ENCODE results near the gene PLXDC2. TPM values are rescaled to one million over a fixed set of nuclear protein-coding genes. Genes with fewer than 3 reads are reported as not detected.
"Not testable (repeated sequence)": the region's sequence is repeated elsewhere in the genome, so short reads cannot be mapped to it uniquely, and the experiment has no call there.

PLXDC2 gene
- polyA plus RNA-seq, 6 donors from 2014 or later, result 0.15 to 1.3 (median 0.35) TPM; not detected in 1

DNA sequence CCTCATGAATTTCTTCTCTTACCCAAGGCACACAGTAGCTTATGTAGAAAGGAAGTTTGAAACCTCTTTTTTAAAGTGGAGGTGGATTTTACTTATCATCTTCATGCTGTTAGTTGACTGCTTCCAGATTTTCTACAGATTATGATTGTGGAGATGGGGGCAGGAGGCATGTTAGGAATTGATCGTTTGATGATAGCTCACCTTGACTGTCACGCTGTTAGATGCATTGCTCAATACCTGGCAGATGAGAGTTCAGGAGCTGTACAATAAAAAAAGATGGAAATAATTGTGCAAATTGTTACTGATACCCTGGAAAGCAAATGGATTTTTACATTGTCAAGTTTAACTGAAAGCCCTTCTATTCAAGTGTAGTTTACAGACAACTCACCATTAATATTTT, 340.3 kb downstream of the PLXDC2 start:
- Mint-ChIP-seq H3K27me3 (no peaks in the 10 kb centered on the region), H3K4me3 (no peak overlapping the region), H3K9me3 (peaks cover 0 to 8% (median 0%) of the 10 kb centered on the region in 7 donors), H3K4me1 (no peaks in the 10 kb centered on the region), H3K36me3 (no peaks in the 10 kb centered on the region), H3K27ac (no peak overlapping the region)
- no peak for ATAC-seq (ENCODE audit: low read depth in 2 of 2)
- DNase-seq, result no peak

DNA sequence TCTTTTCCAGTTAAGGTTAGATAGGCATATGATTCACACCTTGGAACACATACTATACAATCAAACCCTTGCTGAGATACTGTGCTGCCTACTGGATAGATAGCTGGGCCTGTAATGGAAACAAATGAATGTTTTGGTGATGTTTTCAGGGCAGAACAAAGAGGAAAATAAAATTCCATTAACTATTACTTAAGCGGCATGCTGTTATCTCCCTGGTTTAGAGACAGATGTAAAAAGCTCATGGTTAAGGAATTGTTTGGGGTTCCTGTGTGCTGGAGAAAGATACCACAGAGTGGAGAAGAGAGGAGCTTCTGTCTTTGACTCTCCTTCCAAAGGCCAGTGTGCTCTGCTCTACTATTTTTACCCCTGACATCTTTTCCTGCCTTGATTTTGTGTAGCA, 341.1 kb downstream of the PLXDC2 start:
- Mint-ChIP-seq H3K4me3 (no peak overlapping the region), H3K4me1 (no peaks in the 10 kb centered on the region), H3K36me3 (no peaks in the 10 kb centered on the region), H3K9me3 (peaks cover 0 to 8% (median 0%) of the 10 kb centered on the region in 7 donors), H3K27me3 (no peaks in the 10 kb centered on the region), H3K27ac (no peak overlapping the region)
- DNase-seq, result no peak
- no peak for ATAC-seq (ENCODE audit: low read depth in 2 of 2)

DNA sequence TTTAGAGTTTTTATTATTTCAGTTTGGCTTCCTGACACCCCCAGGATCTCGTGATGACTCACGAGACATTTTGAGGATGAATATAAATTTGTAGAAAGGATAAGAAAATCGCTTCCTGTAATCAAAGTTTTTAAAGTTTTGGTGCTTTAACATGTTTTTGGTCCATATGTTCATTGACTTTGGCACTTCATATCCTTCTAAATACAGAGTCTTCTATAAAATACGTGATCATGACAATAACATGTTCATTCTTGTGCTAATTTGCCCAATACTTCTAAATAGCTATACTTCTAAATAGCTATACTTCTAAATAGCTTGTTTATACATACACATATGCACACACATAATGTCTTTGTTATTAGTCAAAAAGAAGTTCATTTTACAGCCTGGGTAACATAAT, 341.9 kb downstream of the PLXDC2 start:
- H3K4me1 Mint-ChIP-seq, result no peaks in the 10 kb centered on the region
- no peak for ATAC-seq (ENCODE audit: low read depth in 2 of 2)
- DNase-seq, result no peak
- H3K4me3 Mint-ChIP-seq, result no peak overlapping the region
- H3K27ac Mint-ChIP-seq, result no peak overlapping the region
- H3K9me3 Mint-ChIP-seq, result peaks cover 0 to 8% (median 0%) of the 10 kb centered on the region in 7 donors
- no peaks in the 10 kb centered on the region for H3K36me3 Mint-ChIP-seq
- H3K27me3 Mint-ChIP-seq, result no peaks in the 10 kb centered on the region

DNA sequence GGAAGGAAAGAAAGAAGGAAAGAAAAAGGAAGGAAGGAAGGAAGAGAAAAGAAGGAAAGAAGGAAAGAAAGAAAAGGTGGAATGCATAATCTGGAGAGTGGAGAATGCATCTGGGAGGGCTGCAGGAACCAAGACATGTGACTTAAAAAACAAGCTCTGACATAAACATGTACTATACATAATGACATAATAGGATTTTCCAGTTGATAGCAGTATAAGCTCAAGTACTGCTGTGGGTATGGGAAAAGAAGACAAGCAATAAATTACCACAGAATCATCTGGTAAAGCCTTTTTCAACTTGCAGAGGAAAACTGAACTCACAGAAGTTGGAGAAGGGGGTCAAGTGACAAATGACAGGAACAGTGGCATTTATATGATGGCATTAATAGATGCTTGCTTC, 345.9 kb downstream of the PLXDC2 start:
- ATAC-seq (ENCODE audit: low read depth in 2 of 2) (no peak), DNase-seq (no peak)
- H3K9me3 Mint-ChIP-seq, result peaks cover 0 to 4% (median 0%) of the 10 kb centered on the region in 7 donors
- no peaks in the 10 kb centered on the region for H3K4me1 Mint-ChIP-seq
- no peaks in the 10 kb centered on the region for H3K36me3 Mint-ChIP-seq
- H3K27ac Mint-ChIP-seq, result no peak overlapping the region
- no peak overlapping the region for H3K4me3 Mint-ChIP-seq
- H3K27me3 Mint-ChIP-seq, result no peaks in the 10 kb centered on the region

DNA sequence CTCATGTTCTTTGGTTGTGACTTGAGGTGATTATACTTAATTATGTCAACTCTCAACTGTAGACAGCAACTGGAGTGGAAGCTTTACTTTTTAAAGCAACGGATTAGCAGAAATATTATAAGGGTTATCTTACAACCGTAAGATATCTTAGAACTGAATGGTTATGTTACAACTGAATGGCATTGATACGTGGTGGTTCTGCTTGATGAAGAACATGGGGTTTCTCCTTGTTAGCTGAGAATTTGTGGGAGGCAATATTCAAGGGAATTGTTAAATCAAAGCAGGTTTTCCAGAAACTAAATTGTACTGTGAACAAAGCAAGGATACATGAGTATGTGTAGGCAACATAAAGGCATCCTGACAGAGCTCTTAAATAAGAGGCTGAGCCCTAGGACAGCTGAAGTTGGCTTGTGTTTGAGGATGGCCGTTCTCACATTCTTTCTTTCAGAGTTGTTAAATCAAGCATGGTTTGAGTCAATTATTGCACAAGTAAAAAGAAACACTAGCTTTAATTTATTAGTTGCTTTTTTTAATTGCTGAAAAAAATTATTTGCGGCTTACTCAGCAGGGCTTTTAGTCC, 350.0 kb downstream of the PLXDC2 start:
- Mint-ChIP-seq H3K27me3 (no peaks in the 10 kb centered on the region), H3K4me1 (no peaks in the 10 kb centered on the region), H3K27ac (no peak overlapping the region), H3K9me3 (peaks cover 0 to 3% (median 0%) of the 10 kb centered on the region in 7 donors), H3K36me3 (no peaks in the 10 kb centered on the region), H3K4me3 (no peak overlapping the region)
- ATAC-seq (ENCODE audit: low read depth in 2 of 2) (no peak), DNase-seq (no peak)

DNA sequence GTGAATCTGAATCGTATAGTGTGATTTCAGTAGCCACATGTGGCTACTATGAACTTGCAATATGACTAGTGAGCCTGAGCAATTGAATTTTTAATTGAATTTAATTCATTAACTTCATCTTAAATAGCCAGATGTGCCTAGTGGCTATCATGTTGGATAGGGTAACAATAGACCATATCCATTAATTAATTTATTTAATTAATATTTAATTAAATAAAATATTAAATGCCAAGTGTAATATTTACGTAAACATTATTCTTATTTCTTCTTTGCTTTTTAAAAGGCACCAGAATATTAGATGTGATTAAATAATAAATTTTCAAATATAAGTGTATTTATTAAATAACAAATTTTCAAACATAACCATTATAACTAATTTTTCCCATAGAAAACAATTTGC, 354.4 kb downstream of the PLXDC2 start:
- no peaks in the 10 kb centered on the region for H3K27me3 Mint-ChIP-seq
- H3K9me3 Mint-ChIP-seq, result peaks cover 0 to 3% (median 0%) of the 10 kb centered on the region in 7 donors
- no peak overlapping the region for H3K4me3 Mint-ChIP-seq
- H3K36me3 Mint-ChIP-seq, result no peaks in the 10 kb centered on the region
- H3K27ac Mint-ChIP-seq, result no peak overlapping the region
- no peak for DNase-seq
- ATAC-seq (ENCODE audit: low read depth in 2 of 2), result no peak
- H3K4me1 Mint-ChIP-seq, result no peaks in the 10 kb centered on the region

DNA sequence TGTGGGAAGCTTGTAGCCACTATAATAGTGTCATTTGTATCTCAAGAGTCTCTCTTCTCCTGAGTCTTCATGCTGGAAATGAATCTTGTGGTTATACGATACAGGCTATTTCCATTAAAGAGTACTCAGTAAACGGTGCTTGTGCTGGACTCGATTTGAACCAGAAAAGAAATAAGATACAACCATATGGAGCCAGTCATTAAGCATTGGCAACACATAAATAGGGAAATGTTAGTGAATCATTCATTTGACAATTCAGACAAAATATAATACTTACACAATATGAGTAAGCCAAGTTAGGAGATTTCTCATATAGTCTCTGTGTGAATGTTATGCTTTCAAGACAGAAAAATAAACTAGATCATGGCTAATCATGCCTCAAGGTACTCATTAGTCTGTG, 356.8 kb downstream of the PLXDC2 start:
- no peaks in the 10 kb centered on the region for H3K36me3 Mint-ChIP-seq
- DNase-seq, result no peak
- H3K9me3 Mint-ChIP-seq, result peaks cover 0 to 3% (median 0%) of the 10 kb centered on the region in 7 donors
- no peak overlapping the region for H3K4me3 Mint-ChIP-seq
- H3K27ac Mint-ChIP-seq, result no peak overlapping the region
- no peak for ATAC-seq (ENCODE audit: low read depth in 2 of 2)
- H3K4me1 Mint-ChIP-seq, result no peaks in the 10 kb centered on the region
- H3K27me3 Mint-ChIP-seq, result no peaks in the 10 kb centered on the region

DNA sequence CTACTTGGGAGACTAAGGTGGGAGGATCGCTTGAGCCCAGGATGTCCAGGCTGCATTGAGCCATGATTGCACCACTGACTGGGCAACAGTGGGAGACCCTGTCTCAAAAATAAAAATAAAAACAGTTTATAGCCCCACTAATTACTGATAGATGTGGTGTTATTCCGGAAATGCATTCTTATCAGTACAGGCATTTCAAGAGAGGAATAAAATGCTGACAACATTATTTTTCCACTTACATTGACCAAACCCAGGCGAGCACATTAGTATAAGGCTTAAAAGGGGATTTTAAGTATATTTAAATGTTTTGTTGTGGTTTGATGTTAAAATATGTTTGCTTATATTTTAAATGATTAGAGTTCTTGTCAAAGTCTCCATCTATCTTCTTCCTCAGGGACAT, 359.5 kb downstream of the PLXDC2 start:
- Mint-ChIP-seq H3K27me3 (no peaks in the 10 kb centered on the region), H3K27ac (no peak overlapping the region), H3K4me3 (no peak overlapping the region), H3K9me3 (no peaks in the 10 kb centered on the region), H3K36me3 (no peaks in the 10 kb centered on the region), H3K4me1 (no peaks in the 10 kb centered on the region)
- no peak for DNase-seq
- no peak for ATAC-seq (ENCODE audit: low read depth in 2 of 2)

DNA sequence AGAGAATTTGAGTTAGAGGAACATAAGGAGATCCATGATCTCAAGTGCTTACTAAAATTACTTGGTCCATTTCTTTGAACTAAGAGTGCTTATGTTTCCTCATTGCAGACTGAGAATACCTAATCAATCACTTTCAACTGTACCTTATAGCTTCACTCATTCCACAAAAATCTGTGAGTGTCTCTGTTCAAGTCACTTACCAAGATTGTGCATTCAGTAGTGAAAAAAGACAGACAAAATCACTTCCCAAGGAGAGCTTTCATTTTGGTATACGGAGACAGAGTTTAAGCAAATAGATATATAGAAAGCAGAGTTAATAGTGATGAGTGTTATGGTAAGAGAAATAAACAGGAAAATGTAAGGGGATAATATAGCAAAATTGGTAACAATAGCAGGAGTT, 364.5 kb downstream of the PLXDC2 start:
- ATAC-seq (ENCODE audit: low read depth in 2 of 2), result no peak
- no peak overlapping the region for H3K27ac Mint-ChIP-seq
- no peaks in the 10 kb centered on the region for H3K36me3 Mint-ChIP-seq
- H3K9me3 Mint-ChIP-seq, result peaks cover 0 to 2% (median 0%) of the 10 kb centered on the region in 7 donors
- no peaks in the 10 kb centered on the region for H3K27me3 Mint-ChIP-seq
- DNase-seq, result no peak
- H3K4me3 Mint-ChIP-seq, result no peak overlapping the region
- H3K4me1 Mint-ChIP-seq, result no peaks in the 10 kb centered on the region

DNA sequence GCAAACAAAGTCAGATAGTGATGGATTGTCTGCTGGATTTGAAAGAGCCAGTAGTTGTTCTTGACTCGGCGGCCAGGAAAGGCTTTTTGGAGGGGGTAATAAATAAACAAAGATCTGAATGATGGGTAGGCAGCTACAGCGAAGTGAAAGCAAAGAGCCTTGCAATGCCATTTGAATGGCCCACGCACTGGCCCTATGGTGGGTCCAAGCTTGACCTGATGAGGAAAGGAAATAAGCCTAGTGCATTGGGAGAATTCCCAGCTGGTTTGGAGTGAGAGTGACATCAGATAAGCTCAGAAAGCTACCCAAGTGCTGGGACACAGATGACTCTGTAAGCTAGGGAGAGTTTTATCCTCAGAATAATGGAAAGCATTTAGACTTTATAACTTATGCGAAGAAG, 365.2 kb downstream of the PLXDC2 start:
- DNase-seq, result no peak
- Mint-ChIP-seq H3K36me3 (no peaks in the 10 kb centered on the region), H3K27me3 (no peaks in the 10 kb centered on the region), H3K4me3 (no peak overlapping the region), H3K27ac (peak overlapping the region in 1 of 6 donors; percentile 11), H3K9me3 (peaks cover 0 to 2% (median 1%) of the 10 kb centered on the region in 7 donors), H3K4me1 (no peaks in the 10 kb centered on the region)
- ATAC-seq (ENCODE audit: low read depth in 2 of 2), result no peak

DNA sequence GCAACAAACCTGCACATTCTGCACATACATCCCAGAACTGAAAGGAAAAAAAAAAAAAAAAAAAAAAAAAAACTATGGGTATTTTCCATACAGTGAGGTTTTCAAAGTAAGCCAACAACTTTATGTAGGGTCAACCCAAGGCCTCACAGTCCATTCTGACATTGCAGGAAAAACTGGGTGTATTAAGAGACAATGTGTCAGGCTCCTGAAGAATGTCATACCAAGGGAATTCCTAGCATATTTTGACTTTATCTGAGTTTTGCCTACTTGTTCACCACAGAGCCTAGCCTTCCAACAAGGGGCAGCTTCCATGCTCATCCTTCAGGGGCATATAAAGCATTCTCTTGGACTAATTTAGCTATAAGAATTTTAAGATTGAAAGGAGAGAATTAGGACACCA, 368.9 kb downstream of the PLXDC2 start:
- Mint-ChIP-seq H3K4me1 (no peaks in the 10 kb centered on the region), H3K9me3 (peaks cover 0 to 5% (median 4%) of the 10 kb centered on the region in 7 donors), H3K27ac (no peak overlapping the region), H3K36me3 (no peaks in the 10 kb centered on the region), H3K27me3 (no peaks in the 10 kb centered on the region), H3K4me3 (no peak overlapping the region)
- no peak for DNase-seq
- ATAC-seq (ENCODE audit: low read depth in 2 of 2), result no peak

DNA sequence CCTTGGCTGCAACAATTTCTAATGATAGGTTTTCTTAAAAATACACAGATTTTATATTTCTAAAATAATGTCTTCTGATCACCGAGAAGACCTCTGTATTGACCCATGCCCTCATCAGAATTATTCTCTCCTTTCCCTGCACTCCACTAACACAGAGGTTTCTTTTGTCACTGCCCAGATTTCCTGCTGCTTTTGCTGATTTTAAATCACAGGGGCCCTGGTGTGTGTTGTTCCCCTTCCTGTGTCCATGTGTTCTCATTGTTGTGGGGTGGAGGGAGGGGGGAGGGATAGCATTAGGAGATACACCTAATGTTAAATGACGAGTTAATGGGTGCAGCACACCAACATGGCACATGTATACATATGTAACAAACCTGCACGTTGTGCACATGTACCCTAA, 375.2 kb downstream of the PLXDC2 start:
- H3K4me3 Mint-ChIP-seq; H3K27me3 Mint-ChIP-seq; H3K4me1 Mint-ChIP-seq; H3K36me3 Mint-ChIP-seq; H3K9me3 Mint-ChIP-seq; H3K27ac Mint-ChIP-seq; ATAC-seq (ENCODE audit: low read depth in 2 of 2); DNase-seq: not testable (repeated sequence)

DNA sequence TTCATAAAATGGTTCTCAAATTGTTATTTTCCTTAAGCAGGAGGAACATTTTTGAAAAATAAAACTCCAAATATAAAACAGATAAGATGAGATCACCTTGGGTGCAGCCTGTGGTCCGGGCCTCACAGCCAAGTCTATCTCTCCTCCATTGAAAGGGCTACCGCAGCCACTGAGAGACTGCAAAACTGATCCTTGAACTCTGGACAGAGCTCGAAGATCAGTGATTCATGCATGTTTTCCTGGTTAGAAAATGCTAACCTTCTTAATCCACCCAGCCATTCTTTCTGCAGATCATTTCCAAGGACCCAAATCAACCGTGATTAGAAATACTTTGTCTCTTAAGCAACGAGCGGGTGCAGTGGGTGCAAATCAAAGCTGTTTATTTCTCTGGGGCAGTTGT, 378.8 kb downstream of the PLXDC2 start:
- H3K4me3 Mint-ChIP-seq, result no peak overlapping the region
- H3K27ac Mint-ChIP-seq, result no peak overlapping the region
- no peaks in the 10 kb centered on the region for H3K27me3 Mint-ChIP-seq
- H3K36me3 Mint-ChIP-seq, result no peaks in the 10 kb centered on the region
- H3K9me3 Mint-ChIP-seq, result no peaks in the 10 kb centered on the region
- no peak for ATAC-seq (ENCODE audit: low read depth in 2 of 2)
- no peaks in the 10 kb centered on the region for H3K4me1 Mint-ChIP-seq
- no peak for DNase-seq

DNA sequence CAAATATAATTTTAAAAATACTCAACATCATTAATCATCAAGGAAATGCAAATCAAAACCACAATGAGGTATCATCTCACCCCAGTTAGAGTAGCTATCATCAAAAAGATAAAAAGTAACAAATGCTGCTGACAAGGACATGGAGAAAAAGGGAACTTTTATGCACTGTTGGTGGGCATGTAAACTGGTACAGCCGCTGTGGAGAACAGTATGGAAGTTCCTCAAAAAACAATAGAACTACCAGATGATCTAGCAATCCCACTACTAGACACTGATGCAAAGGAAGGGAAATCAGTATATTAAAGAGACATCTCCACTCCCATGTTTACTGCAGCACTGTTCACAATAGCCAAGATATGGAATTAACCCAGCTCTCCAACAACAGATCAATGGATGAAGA, 384.5 kb downstream of the PLXDC2 start:
- H3K4me1 Mint-ChIP-seq, result no peaks in the 10 kb centered on the region
- no peaks in the 10 kb centered on the region for H3K36me3 Mint-ChIP-seq
- DNase-seq (no peak), ATAC-seq (ENCODE audit: low read depth in 2 of 2) (no peak)
- H3K4me3 Mint-ChIP-seq, result no peak overlapping the region
- H3K27ac Mint-ChIP-seq, result no peak overlapping the region
- no peaks in the 10 kb centered on the region for H3K27me3 Mint-ChIP-seq
- peaks cover 0 to 2% (median 0%) of the 10 kb centered on the region in 7 donors for H3K9me3 Mint-ChIP-seq

DNA sequence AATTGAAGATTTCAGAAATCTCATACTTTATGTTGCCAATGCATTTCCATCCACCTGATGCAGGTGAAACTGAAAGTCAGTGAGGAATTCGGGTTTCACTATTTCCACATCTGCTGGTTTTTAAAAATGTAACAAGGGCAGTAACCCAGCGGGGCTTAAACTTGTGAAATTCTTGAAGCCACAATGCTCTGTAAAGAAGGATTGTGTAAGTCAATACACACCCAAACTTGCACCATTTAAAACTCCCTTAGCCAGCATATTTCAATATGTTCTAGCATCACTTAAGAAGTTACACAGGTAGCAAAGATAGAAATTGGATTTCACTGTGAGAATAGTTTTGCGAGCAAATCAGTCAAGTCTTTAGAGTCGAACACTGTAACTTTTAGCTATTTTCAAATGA, 386.1 kb downstream of the PLXDC2 start:
- H3K9me3 Mint-ChIP-seq, result peaks cover 0 to 4% (median 0%) of the 10 kb centered on the region in 7 donors
- H3K4me1 Mint-ChIP-seq, result no peaks in the 10 kb centered on the region
- no peak for DNase-seq

More for the DNA sequence above, 386.1 kb downstream of the PLXDC2 start:
- Mint-ChIP-seq H3K27me3 (no peaks in the 10 kb centered on the region), H3K36me3 (no peaks in the 10 kb centered on the region), H3K4me3 (no peak overlapping the region), H3K27ac (no peak overlapping the region)
- ATAC-seq (ENCODE audit: low read depth in 2 of 2), result no peak

All from naive B cell (primary cell).